IPS-20b (cell line): Measurements from ENCODE around the gene UGT1A9.

Experiments
- H3K27ac ChIP-seq: one replicate; pipeline ENCODE4 v1.5.1; 2013; ENCODE audit warnings: low read length
- H3K27me3 ChIP-seq: 2 replicates; pipeline ENCODE4 v1.6.1; 2013; ENCODE audit warnings: mild to moderate bottlenecking, low read length, inconsistent platforms; ENCODE audit not compliant: insufficient read depth
- H3K36me3 ChIP-seq: 2 replicates; pipeline ENCODE4 v1.6.1; 2013; ENCODE audit warnings: low read depth, mild to moderate bottlenecking, inconsistent platforms, low read length, moderate library complexity; ENCODE audit not compliant: insufficient read depth
- H3K4me1 ChIP-seq: 2 replicates; pipeline ENCODE4 v1.6.1; 2013; ENCODE audit warnings: mild to moderate bottlenecking, control low read depth, inconsistent platforms, low read length, moderate library complexity; ENCODE audit not compliant: insufficient read depth
- H3K4me3 ChIP-seq: 2 replicates; pipeline ENCODE4 v1.5.1; 2013; ENCODE audit warnings: mild to moderate bottlenecking, low read length, inconsistent platforms
- H3K9ac ChIP-seq: 2 replicates; pipeline ENCODE4 v1.6.1; 2013; ENCODE audit warnings: low read depth, mild to moderate bottlenecking, inconsistent platforms, low read length, moderate library complexity
- H3K9me3 ChIP-seq: 2 replicates; pipeline ENCODE4 v1.6.1; 2013; ENCODE audit warnings: mild to moderate bottlenecking, low read depth, low read length, inconsistent platforms; ENCODE audit not compliant: insufficient read depth

The UGT1A9 gene

DNA sequence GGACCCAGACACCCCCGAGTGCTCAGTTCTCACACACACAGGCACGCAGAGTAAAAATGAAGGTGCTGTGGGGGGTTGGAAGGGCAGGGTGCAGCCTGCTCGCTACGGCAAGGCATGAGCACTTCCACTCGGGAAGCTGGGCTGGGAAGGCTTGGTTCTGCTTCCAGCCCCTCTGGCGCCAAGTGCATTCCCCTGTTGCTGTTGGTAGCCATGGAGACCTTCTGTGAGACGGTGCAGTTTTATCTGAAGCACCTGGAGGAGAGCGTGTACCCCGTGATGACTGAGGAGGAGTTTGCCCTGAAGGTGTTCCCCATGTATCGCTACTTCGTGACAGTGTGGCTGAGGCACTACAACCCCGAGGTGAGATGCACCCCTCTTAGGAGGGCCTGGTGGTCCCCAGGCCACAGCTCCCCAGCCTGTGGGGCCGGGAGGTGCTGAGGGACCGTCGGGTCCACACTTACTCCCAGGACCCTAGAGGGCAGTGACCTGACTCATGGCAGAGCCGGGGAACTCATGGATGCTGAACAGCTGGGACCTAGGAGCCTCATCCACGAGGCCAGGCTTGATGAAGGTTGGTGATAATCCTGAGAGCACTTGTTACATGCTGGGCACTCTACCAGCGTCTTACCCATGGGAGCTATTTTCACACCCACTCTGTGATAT, 121.9 kb downstream of the UGT1A9 start:
- no peaks in the 10 kb centered on the region for H3K9me3 ChIP-seq
- H3K4me1 ChIP-seq = no peaks in the 10 kb centered on the region
- no peak overlapping the region for H3K27ac ChIP-seq
- no peaks in the 10 kb centered on the region for H3K36me3 ChIP-seq
- H3K9ac ChIP-seq = no peak overlapping the region
- H3K27me3 ChIP-seq = no peaks in the 10 kb centered on the region
- H3K4me3 ChIP-seq = no peak overlapping the region

DNA sequence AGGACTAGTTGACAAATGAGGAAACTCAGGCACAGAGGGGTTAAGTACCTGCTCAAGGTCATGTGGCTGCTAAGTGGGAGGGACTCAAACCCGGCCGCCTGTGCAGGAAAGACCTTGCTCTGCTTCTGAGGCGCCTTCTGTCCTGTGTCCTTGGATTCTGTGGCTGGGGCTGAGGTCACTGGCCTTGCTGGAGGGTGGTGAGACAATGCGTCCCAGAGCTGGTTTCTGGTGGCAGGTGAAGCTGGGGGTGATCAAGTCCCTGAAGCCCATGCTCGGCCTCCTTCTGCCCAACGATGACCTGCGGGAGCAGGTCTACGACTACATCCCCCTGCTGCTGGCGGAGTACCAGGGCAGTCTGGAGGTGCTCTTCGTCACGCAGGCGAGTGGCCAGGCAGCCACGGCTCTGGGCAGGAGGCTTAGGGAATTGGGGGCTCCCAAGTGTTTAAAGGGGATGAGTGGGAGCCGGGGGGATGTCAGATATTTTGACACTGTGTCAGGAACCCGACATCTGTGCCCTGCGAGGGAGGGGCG, 122.5 kb downstream of the UGT1A9 start:
- Histone ChIP-seq H3K27me3 (no peaks in the 10 kb centered on the region), H3K9ac (no peak overlapping the region), H3K27ac (no peak overlapping the region), H3K9me3 (no peaks in the 10 kb centered on the region), H3K4me3 (no peak overlapping the region), H3K36me3 (no peaks in the 10 kb centered on the region), H3K4me1 (no peaks in the 10 kb centered on the region)

DNA sequence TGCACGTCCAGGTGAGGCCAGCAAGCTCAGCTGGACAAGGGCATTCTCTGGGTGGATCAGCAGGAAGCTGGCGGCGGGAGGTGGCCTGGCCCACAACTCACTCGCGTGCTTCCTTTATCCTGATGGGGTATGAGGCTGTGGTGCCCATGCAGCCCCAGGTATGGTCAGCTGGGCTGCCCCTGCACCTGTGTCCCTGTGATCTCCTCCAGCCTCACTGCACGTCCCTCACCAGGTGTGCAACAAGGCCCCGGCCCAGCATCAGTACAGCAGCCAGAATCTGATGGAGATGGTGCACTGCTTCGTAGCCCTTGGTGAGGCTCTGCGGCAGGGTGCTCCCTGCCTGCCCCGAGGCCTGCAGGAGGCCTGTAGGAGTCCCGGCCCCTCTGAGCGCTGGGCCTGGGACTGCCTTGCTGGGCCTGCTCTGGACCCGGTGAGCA, 124.1 kb downstream of the UGT1A9 start:
- H3K4me1 ChIP-seq = no peaks in the 10 kb centered on the region
- no peak overlapping the region for H3K4me3 ChIP-seq
- H3K27me3 ChIP-seq = no peaks in the 10 kb centered on the region
- H3K9me3 ChIP-seq = no peaks in the 10 kb centered on the region
- H3K36me3 ChIP-seq = no peaks in the 10 kb centered on the region
- no peak overlapping the region for H3K27ac ChIP-seq
- no peak overlapping the region for H3K9ac ChIP-seq

DNA sequence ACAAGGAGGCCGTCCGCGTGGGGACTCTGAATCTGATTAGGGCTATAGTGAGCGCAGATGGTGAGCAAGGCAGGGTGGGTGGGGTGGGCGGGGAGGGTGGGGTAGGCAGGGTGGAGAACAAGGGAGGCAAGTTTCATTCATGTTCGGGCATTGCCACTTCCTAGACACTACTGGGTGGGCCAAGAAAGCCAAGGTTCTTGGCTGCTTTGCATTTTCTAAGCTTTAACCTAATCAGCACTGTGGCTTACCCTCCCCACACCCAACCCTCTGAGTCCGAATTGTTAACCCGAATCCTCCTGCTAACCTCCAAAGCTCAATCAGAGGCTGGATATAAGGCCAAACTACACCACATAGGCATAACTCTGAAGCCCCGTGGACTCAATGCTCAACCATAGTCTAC, 124.6 kb downstream of the UGT1A9 start:
- no peak overlapping the region for H3K27ac ChIP-seq
- H3K36me3 ChIP-seq = no peaks in the 10 kb centered on the region
- no peaks in the 10 kb centered on the region for H3K27me3 ChIP-seq
- no peaks in the 10 kb centered on the region for H3K4me1 ChIP-seq
- H3K9me3 ChIP-seq = no peaks in the 10 kb centered on the region
- no peak overlapping the region for H3K4me3 ChIP-seq
- H3K9ac ChIP-seq = no peak overlapping the region

DNA sequence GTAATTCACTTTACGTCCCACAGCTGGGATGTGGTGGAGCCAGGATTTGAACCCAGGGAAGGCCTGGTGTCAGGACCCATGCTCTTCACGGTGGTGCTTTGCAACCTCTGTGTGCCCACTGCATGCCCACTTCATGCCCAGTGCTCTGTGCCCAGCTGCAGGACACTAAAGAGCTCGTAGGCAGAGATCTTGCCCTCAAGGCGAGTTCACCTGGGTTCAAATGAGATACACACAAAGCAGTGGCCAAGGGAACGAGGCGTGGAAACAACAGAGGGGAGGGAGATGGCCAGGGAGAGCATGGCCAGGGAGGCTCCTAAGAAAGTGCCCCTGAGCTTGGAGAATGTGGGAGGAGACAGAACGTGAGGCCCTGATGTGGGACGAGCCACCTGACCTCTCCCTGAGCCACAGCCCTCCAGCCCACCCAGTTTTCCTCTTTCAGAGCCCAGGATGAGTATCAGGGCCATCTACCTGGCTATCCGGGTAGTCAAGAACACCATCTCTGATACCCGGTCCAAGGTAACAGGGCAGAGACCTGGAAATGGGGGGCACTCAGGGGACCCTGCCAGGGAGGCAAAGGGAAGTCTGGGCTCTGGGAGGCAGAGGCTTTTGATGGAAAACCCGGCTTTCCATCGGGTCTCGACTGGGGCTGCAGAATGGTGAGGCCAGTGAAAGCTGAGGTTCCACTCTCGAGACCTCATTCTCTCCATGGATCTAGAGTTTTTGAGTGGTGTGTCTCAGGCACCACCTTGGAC, 126.8 kb downstream of the UGT1A9 start:
- H3K27ac ChIP-seq = no peak overlapping the region
- no peaks in the 10 kb centered on the region for H3K36me3 ChIP-seq
- no peak overlapping the region for H3K9ac ChIP-seq
- no peak overlapping the region for H3K4me3 ChIP-seq
- no peaks in the 10 kb centered on the region for H3K4me1 ChIP-seq
- no peaks in the 10 kb centered on the region for H3K9me3 ChIP-seq
- no peaks in the 10 kb centered on the region for H3K27me3 ChIP-seq

DNA sequence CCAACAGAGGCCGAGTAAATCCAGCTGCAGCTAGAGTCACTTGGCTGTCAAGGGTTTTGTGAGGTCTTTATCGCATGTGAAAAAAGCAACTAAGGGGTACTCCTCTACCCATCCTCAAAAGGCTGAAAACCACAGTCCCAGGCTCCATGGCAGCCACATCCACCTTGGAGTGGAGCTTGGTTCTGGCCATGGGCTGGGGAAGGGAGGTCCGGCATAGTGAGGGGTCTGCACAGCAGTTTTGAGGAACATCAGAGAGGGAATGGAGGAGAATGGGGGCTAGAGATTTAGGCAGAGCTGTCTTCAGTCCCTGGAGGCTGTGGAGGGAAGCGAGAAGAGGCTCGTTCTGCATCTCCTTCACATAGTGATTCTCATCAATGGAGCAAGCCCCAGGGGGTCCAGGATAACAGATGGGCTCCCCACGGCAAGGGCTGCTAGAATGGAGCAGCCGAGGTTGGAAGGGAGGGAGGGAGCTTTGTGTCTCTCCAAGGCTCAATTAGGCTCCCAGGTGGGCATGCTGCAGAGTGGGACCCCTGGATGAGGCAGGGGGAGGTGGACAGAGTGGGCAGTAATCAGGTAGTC, 127.5 kb downstream of the UGT1A9 start:
- H3K27me3 ChIP-seq = no peaks in the 10 kb centered on the region
- H3K9ac ChIP-seq = no peak overlapping the region; the same call in 1 of the 2 replicates
- no peaks in the 10 kb centered on the region for H3K36me3 ChIP-seq
- no peaks in the 10 kb centered on the region for H3K4me1 ChIP-seq
- no peak overlapping the region for H3K27ac ChIP-seq
- H3K4me3 ChIP-seq = no peak overlapping the region
- H3K9me3 ChIP-seq = no peaks in the 10 kb centered on the region

DNA sequence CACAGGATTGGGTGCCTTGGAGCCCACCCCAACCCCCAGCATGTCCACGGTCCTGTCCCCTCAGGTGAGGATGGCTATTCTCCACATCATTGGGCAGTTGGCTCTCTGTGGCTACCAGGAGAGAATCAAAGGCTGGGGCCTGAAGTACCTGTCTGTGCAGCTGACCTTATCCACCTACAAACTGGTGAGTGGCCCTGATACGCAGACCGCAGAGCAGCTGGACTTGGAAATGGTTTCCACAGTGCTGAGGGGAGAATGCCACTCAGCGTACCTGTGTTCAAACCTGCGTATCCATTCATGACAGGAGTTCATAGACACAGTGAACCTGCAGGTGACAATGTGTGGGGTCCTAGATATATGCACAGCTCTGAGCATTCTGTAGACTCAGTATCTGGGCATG, 128.0 kb downstream of the UGT1A9 start:
- H3K36me3 ChIP-seq = no peaks in the 10 kb centered on the region
- H3K4me3 ChIP-seq = no peak overlapping the region
- no peak overlapping the region for H3K27ac ChIP-seq
- no peaks in the 10 kb centered on the region for H3K9me3 ChIP-seq
- H3K4me1 ChIP-seq = no peaks in the 10 kb centered on the region
- no peak overlapping the region for H3K9ac ChIP-seq
- no peaks in the 10 kb centered on the region for H3K27me3 ChIP-seq

DNA sequence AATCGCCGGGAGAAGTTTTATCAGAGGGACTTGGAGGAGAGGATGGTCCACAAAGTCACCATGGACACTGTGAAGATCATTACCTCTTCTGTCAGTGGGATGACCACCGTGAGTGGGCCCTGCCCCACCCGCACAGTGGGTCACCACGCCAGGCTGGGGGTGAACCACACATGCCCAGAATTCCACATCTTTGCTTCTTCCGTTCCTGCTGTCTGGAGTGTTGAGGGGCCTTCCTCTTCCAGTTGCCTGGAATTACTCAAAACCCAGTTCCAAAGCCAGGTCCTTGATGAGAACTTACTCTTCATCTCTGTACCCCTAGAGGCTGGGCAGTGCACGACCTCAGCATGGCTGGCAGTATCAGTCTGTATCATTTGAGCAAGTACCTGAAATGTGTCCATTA, 128.5 kb downstream of the UGT1A9 start:
- no peaks in the 10 kb centered on the region for H3K9me3 ChIP-seq

DNA sequence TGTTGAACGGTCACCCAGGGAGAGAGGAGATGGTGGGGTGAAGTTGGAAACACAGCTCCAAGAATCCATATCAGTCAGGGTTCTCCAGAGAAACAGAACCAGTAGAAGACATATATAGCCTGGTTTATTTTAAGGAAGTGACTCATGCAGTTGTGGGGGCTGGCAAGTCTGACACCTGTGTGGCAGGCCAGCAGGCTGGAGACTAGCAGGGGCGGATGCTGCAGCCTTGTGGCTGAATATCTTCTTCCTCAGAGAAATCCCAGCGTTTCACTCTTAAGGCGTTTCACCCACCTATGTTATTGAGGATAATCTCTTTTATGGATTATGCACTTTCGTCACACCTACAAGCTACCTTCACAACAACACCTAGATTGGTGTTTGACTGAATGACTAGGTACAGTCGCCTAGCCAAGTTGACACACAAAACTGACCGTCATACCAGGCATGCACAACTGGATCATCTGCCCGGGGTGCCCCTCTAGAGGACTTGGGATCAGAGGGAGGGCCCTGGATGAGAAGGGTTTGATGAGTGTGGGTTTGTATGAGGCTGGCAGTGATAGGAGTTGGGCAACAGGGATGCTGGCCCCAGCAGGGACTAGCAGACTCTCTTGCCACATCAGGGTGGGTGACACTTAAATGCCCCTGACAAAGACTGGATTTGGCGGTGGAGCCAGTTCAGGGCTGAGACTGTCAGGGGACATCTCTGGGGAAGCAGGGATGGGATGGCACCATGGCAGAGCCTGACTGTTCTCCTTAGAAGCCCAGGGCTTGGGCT, 129.8 kb downstream of the UGT1A9 start:
- no peak overlapping the region for H3K27ac ChIP-seq

More for the DNA sequence above, 128.5 kb downstream of the UGT1A9 start:
- Histone ChIP-seq H3K27me3 (no peaks in the 10 kb centered on the region), H3K4me3 (no peak overlapping the region), H3K36me3 (no peaks in the 10 kb centered on the region), H3K4me1 (no peaks in the 10 kb centered on the region), H3K9ac (no peak overlapping the region), H3K27ac (no peak overlapping the region)

DNA sequence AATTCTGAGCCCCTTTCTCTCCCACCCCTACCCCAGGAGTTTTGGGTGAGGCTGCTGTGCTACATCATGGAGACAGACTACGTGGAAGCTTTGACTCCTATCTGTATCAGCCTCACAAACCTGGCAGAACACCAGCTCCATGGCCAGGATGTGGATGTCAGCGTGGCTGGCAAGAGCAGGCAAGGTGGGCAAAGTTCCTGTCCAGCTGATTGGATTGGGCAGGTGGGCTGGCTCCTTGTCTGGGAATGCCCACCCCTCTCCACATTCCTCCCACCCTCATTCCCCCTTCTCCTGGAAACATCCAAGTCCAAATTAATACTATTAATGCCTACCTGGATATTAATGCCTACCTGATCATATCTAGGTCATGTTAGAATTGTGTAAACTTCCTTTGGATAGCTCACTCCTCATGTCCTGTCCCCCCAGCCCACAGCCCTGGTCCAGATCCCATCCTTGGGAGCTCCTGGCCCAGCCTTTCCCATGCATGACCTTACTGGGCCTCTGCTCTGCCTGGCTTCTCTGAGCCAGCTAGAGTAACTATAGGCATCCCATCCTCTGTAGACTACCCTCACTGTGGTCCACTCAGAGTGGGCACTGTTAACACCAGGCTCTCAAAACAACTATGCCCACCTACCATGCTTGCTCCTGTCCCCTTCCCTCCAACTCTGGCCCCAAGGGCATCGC, 130.6 kb downstream of the UGT1A9 start:
- no peaks in the 10 kb centered on the region for H3K27me3 ChIP-seq
- H3K9ac ChIP-seq = no peak overlapping the region
- H3K4me1 ChIP-seq = no peaks in the 10 kb centered on the region
- H3K36me3 ChIP-seq = no peaks in the 10 kb centered on the region
- H3K4me3 ChIP-seq = no peak overlapping the region
- H3K27ac ChIP-seq = no peak overlapping the region
- H3K9me3 ChIP-seq = no peaks in the 10 kb centered on the region

More for the DNA sequence above, 129.8 kb downstream of the UGT1A9 start:
- Histone ChIP-seq H3K36me3 (no peaks in the 10 kb centered on the region), H3K4me3 (no peak overlapping the region), H3K9ac (no peak overlapping the region), H3K27me3 (no peaks in the 10 kb centered on the region), H3K4me1 (no peaks in the 10 kb centered on the region), H3K9me3 (no peaks in the 10 kb centered on the region)

DNA sequence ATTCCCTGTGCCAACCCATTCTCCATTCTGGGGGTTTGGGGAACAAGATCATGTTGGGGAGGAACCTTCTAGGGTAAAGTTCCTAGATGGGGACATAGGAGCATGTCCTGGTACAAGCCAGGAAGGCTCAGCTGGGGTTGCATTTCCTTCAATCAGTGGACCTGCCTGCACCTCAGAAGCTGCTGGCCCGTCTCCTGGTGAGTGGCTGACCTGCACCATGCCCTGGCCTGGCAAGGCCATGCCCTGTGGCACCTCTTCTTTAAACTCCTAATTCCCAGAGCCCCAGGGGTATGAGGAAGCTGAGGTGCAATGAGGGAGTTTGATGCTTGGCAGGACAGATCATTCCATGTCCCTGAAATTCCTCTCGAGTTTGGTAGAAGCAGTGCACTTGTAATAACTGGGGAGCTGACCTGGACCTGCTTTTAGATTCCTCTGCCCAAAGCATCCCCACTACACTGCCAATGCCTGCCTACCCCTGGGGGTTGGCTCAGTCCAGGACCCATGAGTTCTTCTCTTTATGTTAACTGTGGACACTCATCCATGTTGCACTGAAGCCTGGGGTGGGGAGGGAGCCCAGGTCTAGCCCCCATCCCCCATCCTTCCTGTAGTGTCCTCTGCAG, 131.7 kb downstream of the UGT1A9 start:
- Histone ChIP-seq H3K27ac (no peak overlapping the region), H3K4me3 (no peak overlapping the region), H3K9ac (no peak overlapping the region), H3K9me3 (no peaks in the 10 kb centered on the region), H3K36me3 (no peaks in the 10 kb centered on the region), H3K4me1 (no peaks in the 10 kb centered on the region), H3K27me3 (no peaks in the 10 kb centered on the region)
